Body of pancreas (tissue), 4 donors: Measurements from ENCODE around the gene DNAJB6.

Source experiments
- POLR2A ChIP-seq, 3 donors: fragments of 450-650 bp; IDR thresholded peaks; one replicate each; pipeline ENCODE4 v1.6.1; 2016; ENCODE audit warnings: antibody characterized with exemption in 3 of 3, mild to moderate bottlenecking in 2 of 3
- TF ChIP-seq, protein P1 (sequence below), 7 experiments: fragments of 450-650 bp in 4 of 7; fragments of 200-600 bp in 3 of 7; sonication (generic) in 3 of 7; IDR thresholded peaks; one replicate each; pipeline ENCODE4 v1.5.1; 2016 to 2019; ENCODE audit warnings: antibody characterized with exemption in 7 of 7

DNA sequence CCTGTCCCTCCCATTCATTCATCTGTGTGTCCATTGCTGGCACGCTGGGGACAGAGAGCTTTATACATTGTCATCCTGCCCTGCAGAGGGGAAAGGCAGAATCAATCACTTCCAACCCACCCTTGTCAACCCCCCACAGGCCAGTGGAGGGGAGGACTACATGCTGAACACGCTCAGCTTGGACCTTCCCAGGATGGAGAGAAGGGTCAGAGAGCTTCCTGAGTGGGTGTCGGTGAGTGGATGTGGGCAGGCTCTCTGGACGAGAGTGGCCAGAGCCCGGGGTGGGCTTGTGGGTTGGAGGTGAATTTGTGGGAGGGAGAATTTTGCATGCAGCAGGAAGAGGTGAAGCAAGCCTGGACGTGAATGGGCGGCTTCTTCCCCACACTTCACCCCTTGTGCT lies 93.9 kb downstream of the DNAJB6 start:
- TF ChIP-seq POLR2A (IDR thresholded peaks at IDR 0.05): no peak
- TF ChIP-seq, protein P1, sequence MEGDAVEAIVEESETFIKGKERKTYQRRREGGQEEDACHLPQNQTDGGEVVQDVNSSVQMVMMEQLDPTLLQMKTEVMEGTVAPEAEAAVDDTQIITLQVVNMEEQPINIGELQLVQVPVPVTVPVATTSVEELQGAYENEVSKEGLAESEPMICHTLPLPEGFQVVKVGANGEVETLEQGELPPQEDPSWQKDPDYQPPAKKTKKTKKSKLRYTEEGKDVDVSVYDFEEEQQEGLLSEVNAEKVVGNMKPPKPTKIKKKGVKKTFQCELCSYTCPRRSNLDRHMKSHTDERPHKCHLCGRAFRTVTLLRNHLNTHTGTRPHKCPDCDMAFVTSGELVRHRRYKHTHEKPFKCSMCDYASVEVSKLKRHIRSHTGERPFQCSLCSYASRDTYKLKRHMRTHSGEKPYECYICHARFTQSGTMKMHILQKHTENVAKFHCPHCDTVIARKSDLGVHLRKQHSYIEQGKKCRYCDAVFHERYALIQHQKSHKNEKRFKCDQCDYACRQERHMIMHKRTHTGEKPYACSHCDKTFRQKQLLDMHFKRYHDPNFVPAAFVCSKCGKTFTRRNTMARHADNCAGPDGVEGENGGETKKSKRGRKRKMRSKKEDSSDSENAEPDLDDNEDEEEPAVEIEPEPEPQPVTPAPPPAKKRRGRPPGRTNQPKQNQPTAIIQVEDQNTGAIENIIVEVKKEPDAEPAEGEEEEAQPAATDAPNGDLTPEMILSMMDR (IDR thresholded peaks at IDR 0.05): no peak
